Tibial artery (tissue), 4 donors: Measurements from ENCODE around the gene TYW5.

Experiments
- DNase-seq, 2 donors: peaks; one replicate each; pipeline ENCODE4 v3.0.0-alpha.2; 2019
- H3K27ac ChIP-seq, 2 donors: fragments of 200-600 bp; sonication (generic) in 1 of 2; 1 replicate in 1 of 2; 2 replicates in 1 of 2; pipeline ENCODE4 v1.5.1; 2018 to 2019; ENCODE audit warnings: mild to moderate bottlenecking in 1 of 2
- H3K27me3 ChIP-seq, 2 donors: fragments of 200-600 bp; sonication (generic) in 1 of 2; one replicate each; pipeline versions ENCODE4 v1.5.1 to v1.6.0; 2016 to 2019
- H3K36me3 ChIP-seq, 3 donors: fragments of 200-600 bp; sonication (generic) in 2 of 3; one replicate each; pipeline ENCODE4 v1.5.1; 2016 to 2019; ENCODE audit warnings: mild to moderate bottlenecking in 2 of 3
- H3K4me1 ChIP-seq, 4 donors: fragments of 200-600 bp; sonication (generic) in 2 of 4; 1 replicate in 3 of 4; 2 replicates in 1 of 4; pipeline ENCODE4 v1.5.1; 2016 to 2019
- H3K4me3 ChIP-seq, 2 donors: fragments of 200-600 bp; sonication (generic) in 1 of 2; 1 replicate in 1 of 2; 2 replicates in 1 of 2; pipeline ENCODE4 v1.5.1; 2018 to 2019; ENCODE audit warnings: mild to moderate bottlenecking in 2 of 2
- H3K9me3 ChIP-seq, 3 donors: fragments of 200-600 bp; sonication (generic) in 1 of 3; one replicate each; pipeline ENCODE4 v1.5.1; 2016 to 2019
- intact Hi-C: fragments of 100-400 bp; cut with DNase I; formaldehyde crosslinking; loops from one replicate; pipeline ENCODE4 v1.15.0; 2023; ENCODE audit warnings: low total_unique reads
- TF ChIP-seq, protein P1 (sequence below), 2 experiments: fragments of 200-600 bp in 1 of 2; fragments of 450-650 bp in 1 of 2; IDR thresholded peaks; one replicate each; pipeline ENCODE4 v1.5.1; 2017 to 2019; ENCODE audit warnings: antibody characterized with exemption in 2 of 2, mild to moderate bottlenecking in 1 of 2, moderate library complexity in 1 of 2

Gene TYW5

DNA sequence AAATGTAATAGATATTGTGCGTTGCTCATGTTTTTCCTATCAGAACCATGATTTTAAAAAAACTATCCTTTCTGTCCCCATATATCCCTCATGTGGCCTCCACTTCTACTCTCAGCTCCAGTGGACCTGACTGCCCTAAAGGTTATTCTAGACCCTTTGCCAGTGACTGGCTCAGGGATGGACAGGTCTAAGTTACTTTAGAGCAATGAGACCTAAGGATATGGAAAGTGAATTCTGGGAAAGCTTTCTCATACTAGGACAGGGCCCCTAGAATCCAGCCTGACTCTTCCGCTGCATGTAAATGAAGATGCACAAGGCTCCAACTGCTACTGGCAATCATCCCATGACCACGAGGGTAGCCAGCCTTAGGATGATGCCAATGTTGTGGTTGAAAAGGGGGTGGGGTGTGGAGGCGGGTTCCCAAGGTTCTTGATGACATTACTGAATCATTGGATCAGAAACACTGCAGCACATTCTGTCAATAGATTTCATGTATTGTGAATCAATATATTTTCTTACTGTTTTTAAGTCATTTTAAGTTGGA is 22.9 kb downstream of the TYW5 start:
- TF ChIP-seq, protein P1, sequence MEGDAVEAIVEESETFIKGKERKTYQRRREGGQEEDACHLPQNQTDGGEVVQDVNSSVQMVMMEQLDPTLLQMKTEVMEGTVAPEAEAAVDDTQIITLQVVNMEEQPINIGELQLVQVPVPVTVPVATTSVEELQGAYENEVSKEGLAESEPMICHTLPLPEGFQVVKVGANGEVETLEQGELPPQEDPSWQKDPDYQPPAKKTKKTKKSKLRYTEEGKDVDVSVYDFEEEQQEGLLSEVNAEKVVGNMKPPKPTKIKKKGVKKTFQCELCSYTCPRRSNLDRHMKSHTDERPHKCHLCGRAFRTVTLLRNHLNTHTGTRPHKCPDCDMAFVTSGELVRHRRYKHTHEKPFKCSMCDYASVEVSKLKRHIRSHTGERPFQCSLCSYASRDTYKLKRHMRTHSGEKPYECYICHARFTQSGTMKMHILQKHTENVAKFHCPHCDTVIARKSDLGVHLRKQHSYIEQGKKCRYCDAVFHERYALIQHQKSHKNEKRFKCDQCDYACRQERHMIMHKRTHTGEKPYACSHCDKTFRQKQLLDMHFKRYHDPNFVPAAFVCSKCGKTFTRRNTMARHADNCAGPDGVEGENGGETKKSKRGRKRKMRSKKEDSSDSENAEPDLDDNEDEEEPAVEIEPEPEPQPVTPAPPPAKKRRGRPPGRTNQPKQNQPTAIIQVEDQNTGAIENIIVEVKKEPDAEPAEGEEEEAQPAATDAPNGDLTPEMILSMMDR (IDR thresholded peaks at IDR 0.05), result no peak
- Histone ChIP-seq H3K9me3 (no peaks in the 10 kb centered on the region), H3K36me3 (peaks cover 18 to 50% (median 24%) of the 10 kb centered on the region in 3 donors), H3K27ac (no peak overlapping the region), H3K4me1 (no peaks in the 10 kb centered on the region), H3K27me3 (no peaks in the 10 kb centered on the region), H3K4me3 (no peak overlapping the region)
- no peak for DNase-seq
- intact Hi-C loops, result no loop called here

DNA sequence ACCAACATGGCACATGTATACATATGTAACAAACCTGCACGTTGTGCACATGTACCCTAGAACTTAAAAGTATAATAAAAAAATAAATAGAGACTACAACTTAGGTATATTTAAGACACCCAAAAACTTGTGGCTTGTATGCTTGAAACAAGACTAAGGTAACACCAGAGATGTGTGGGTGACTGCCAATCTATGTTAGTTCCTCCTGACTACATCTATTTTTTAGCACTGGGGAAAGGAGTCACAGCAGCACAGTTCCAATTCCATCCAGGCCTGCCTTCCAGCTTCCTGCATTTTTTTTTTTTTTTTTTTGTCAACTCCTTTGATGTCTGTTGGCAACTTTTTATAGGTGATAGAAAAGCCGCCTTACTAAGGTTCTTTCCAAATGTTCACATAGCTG is 26.0 kb downstream of the TYW5 start:
- H3K4me3 ChIP-seq, result no peak overlapping the region
- intact Hi-C loops, result no loop called here
- no peaks in the 10 kb centered on the region for H3K4me1 ChIP-seq
- DNase-seq, result no peak
- peaks cover 18 to 33% (median 27%) of the 10 kb centered on the region in 3 donors for H3K36me3 ChIP-seq
- TF ChIP-seq, protein P1 (IDR thresholded peaks at IDR 0.05), result no peak
- no peaks in the 10 kb centered on the region for H3K9me3 ChIP-seq
- H3K27me3 ChIP-seq, result no peaks in the 10 kb centered on the region
- no peak overlapping the region for H3K27ac ChIP-seq

DNA sequence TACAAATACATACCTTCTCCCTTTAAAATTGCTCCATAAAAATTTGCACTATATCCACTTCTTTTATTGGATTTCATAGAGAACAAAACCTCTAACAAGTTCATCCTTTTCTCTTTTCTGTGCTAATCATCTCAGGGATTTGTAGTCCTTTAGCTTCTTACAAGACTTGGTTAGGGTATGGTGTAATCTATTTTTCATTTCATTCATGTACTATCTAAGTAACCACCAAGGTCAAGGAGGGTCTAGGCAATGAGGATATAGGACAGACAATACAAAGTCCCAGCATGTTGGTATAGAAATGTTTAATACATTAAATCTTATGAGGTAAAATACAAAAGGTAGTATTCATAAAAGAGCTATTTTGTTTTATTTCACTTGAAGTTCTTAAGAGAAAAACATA is 26.7 kb downstream of the TYW5 start:
- no peak overlapping the region for H3K4me3 ChIP-seq
- no peak for DNase-seq
- intact Hi-C loops, result no loop called here
- TF ChIP-seq, protein P1 (IDR thresholded peaks at IDR 0.05), result no peak
- H3K4me1 ChIP-seq, result no peaks in the 10 kb centered on the region
- no peak overlapping the region for H3K27ac ChIP-seq
- no peaks in the 10 kb centered on the region for H3K27me3 ChIP-seq
- no peaks in the 10 kb centered on the region for H3K9me3 ChIP-seq
- peaks cover 18 to 33% (median 27%) of the 10 kb centered on the region in 3 donors for H3K36me3 ChIP-seq

GRCh38 chr2:199928226-199928625 is 27.1 kb downstream of the TYW5 start:
- intact Hi-C loops, result no loop called here
- no peaks in the 10 kb centered on the region for H3K4me1 ChIP-seq

DNA sequence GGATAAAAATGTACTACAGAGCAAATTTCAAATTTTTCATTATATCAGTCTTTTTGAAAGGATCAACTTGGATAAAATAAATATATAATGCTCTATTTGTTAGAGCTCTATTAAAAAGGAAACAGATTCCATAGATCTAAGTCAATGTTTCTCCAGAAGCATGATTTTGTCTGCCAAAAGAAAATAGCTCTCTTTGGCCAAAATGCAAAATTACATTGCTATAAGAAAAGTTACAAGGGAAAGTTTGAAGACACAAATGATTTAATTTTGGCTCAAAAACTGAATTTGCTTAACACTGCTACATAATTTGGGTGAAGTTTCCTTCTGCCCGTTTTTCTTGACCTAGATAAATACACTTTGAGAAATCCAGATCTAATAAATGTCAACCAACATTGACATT is 28.5 kb downstream of the TYW5 start:
- H3K36me3 ChIP-seq, result peaks cover under 1 to 23% (median 14%) of the 10 kb centered on the region in 3 donors
- intact Hi-C loops, result no loop called here
- TF ChIP-seq, protein P1 (IDR thresholded peaks at IDR 0.05), result no peak

More at GRCh38 chr2:199928226-199928625, 27.1 kb downstream of the TYW5 start:
- TF ChIP-seq, protein P1 (IDR thresholded peaks at IDR 0.05), result no peak
- DNase-seq, result no peak
- Histone ChIP-seq H3K4me3 (no peak overlapping the region), H3K27me3 (no peaks in the 10 kb centered on the region), H3K36me3 (peaks cover 15 to 33% (median 27%) of the 10 kb centered on the region in 3 donors), H3K27ac (no peak overlapping the region), H3K9me3 (no peaks in the 10 kb centered on the region)

DNA sequence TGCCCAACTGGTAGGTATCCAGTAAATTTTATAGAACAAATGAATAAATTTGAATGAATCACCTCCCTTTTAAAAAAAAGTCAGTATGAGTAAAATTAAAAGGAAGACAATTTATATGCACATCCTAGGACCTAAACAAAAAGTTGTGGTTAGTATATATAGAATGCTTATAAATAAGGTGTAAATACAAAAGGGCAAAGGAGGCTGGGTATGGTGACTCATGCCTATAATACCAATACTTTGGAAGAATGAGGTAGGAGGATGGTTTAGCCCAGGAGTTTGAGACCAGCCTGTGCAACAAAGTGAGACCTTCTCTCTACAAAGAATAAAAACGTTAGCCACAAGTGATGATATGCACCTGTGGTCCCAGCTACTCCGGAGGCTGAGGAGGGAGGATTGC is 31.4 kb downstream of the TYW5 start:
- Histone ChIP-seq H3K9me3 (no peaks in the 10 kb centered on the region), H3K27ac (no peak overlapping the region), H3K27me3 (no peaks in the 10 kb centered on the region), H3K36me3 (peaks cover 5 to 10% (median 9%) of the 10 kb centered on the region in 3 donors), H3K4me3 (no peak overlapping the region), H3K4me1 (no peaks in the 10 kb centered on the region)
- TF ChIP-seq, protein P1 (IDR thresholded peaks at IDR 0.05), result no peak
- intact Hi-C loops, result no loop called here
- no peak for DNase-seq

More for the DNA sequence above, 28.5 kb downstream of the TYW5 start:
- Histone ChIP-seq H3K4me1 (no peaks in the 10 kb centered on the region), H3K9me3 (no peaks in the 10 kb centered on the region), H3K4me3 (no peak overlapping the region), H3K27me3 (no peaks in the 10 kb centered on the region), H3K27ac (no peak overlapping the region)
- DNase-seq, result no peak
